A549 (cell line): Measurements from ENCODE around the gene OLR1. TPM values are rescaled to one million over a fixed set of nuclear protein-coding genes. Genes with fewer than 3 reads are reported as not detected.

Source experiments
- ATAC-seq, 2 experiments: fragments of 200-7000 bp in 1 of 2; fragments of >200 bp in 1 of 2; cut with Nextera tagmentation in 1 of 2; cut with Tn5 transposase in 1 of 2; 3 replicates each; pipeline versions ENCODE4 v1.8.0 to v1.9.1; 2018 to 2020; ENCODE audit warnings: mild to moderate bottlenecking in 1 of 2, moderate library complexity in 1 of 2
- CTCF ChIA-PET: fragments of 300-600 bp; sonication (Branson Sonifier 250); formaldehyde crosslinking; extraction: SDS; loops from one replicate; lab custom pipeline; 2021; ENCODE audit warnings: antibody characterized with exemption, inconsistent platforms; lab: Yijun Ruan, JAX
- POLR2A ChIA-PET: fragments of 350-600 bp; formaldehyde crosslinking; extraction: SDS; loops from one replicate; lab custom pipeline; 2021; ENCODE audit warnings: antibody characterized with exemption, inconsistent platforms; lab: Yijun Ruan, JAX
- DNase-seq, 2 experiments: peaks; one replicate each; pipeline versions ENCODE4 v3.0.0 to v3.0.0-alpha.2; 2011 to 2016; ENCODE audit warnings: low read depth in 1 of 2, low spot score in 1 of 2
- FAIRE-seq: peaks from 2 replicates; lab custom pipeline; 2011; peaks lifted over from hg19 to GRCh38; lab: Jason Lieb, UNC
- H3K27ac ChIP-seq, 2 experiments: fragments of >200 bp; sonication (Bioruptor Twin); formaldehyde crosslinking; 3 replicates each; pipeline ENCODE4 v1.5.1; 2016 to 2017
- H3K4me1 ChIP-seq: fragments of >200 bp; sonication (Bioruptor Twin); formaldehyde crosslinking; 3 replicates; pipeline ENCODE4 v1.6.1; 2016
- H3K4me2 ChIP-seq: fragments of >200 bp; sonication (Bioruptor Twin); formaldehyde crosslinking; 3 replicates; pipeline ENCODE4 v1.6.1; 2016
- H3K4me3 ChIP-seq: fragments of >200 bp; sonication (Bioruptor Twin); formaldehyde crosslinking; 3 replicates; pipeline ENCODE4 v1.5.1; 2016
- H3K9me3 ChIP-seq: fragments of >200 bp; sonication (Bioruptor Twin); formaldehyde crosslinking; 3 replicates; pipeline ENCODE4 v1.6.1; 2016
- ATOH8 ChIP-seq: fragments of 250-450 bp; sonication (Bioruptor Pico); IDR thresholded peaks from 2 replicates; pipeline ENCODE4 v1.5.0; 2020; ENCODE audit warnings: low read depth, mild to moderate bottlenecking, moderate library complexity
- CBX2 ChIP-seq: fragments of 200-600 bp; sonication (generic); IDR thresholded peaks from 2 replicates; pipeline ENCODE4 v1.6.1; 2016; ENCODE audit warnings: low read depth, mild to moderate bottlenecking, borderline replicate concordance
- EHF ChIP-seq: fragments of 250-450 bp; sonication (Bioruptor Pico); IDR thresholded peaks from 2 replicates; pipeline ENCODE4 v1.5.0; 2020; ENCODE audit warnings: mild to moderate bottlenecking
- EHMT2 ChIP-seq: fragments of 200-600 bp; sonication (generic); IDR thresholded peaks from 2 replicates; pipeline ENCODE4 v1.6.1; 2016; ENCODE audit warnings: antibody characterized with exemption, low read depth, mild to moderate bottlenecking, moderate library complexity
- ELK1 ChIP-seq: fragments of 150-350 bp; IDR thresholded peaks from 2 replicates; pipeline ENCODE4 v1.6.1; 2014; ENCODE audit warnings: low read depth, mild to moderate bottlenecking, low read length
- ESRRA ChIP-seq: fragments of 150-350 bp; IDR thresholded peaks from 2 replicates; pipeline ENCODE4 v1.6.1; 2014; ENCODE audit warnings: mild to moderate bottlenecking, low read length, borderline replicate concordance
- FOSB ChIP-seq: fragments of 250-450 bp; sonication (Bioruptor Pico); IDR thresholded peaks from 2 replicates; pipeline ENCODE4 v1.5.0; 2020; ENCODE audit warnings: mild to moderate bottlenecking, moderate library complexity
- FOSL2 ChIP-seq, 2 experiments: fragments of 450-650 bp in 1 of 2; fragments of >200 bp in 1 of 2; sonication (Bioruptor Twin) in 1 of 2; formaldehyde crosslinking; IDR thresholded peaks; 2 replicates each; pipeline versions ENCODE4 v1.5.0 to v1.6.1; 2016 to 2020; ENCODE audit warnings: mild to moderate bottlenecking in 1 of 2, moderate library complexity in 1 of 2
- GATA3 ChIP-seq: IDR thresholded peaks from 2 replicates; pipeline ENCODE4 v1.6.1; 2012; ENCODE audit warnings: borderline replicate concordance
- HDAC2 ChIP-seq: fragments of 200-600 bp; sonication (generic); IDR thresholded peaks from 2 replicates; pipeline ENCODE4 v1.6.1; 2016
- HMGXB4 ChIP-seq: fragments of 250-450 bp; sonication (Bioruptor Pico); IDR thresholded peaks from 2 replicates; pipeline ENCODE4 v1.5.0; 2021; ENCODE audit warnings: mild to moderate bottlenecking, moderate library complexity, borderline replicate concordance
- JUN ChIP-seq, 2 experiments: fragments of >200 bp; sonication (Bioruptor Twin); formaldehyde crosslinking; IDR thresholded peaks; 2 replicates in 1 of 2; 3 replicates in 1 of 2; pipeline ENCODE4 v1.6.1; 2016 to 2017
- MAX ChIP-seq: IDR thresholded peaks from 2 replicates; pipeline ENCODE4 v1.6.1; 2012
- MAZ ChIP-seq: fragments of 150-350 bp; IDR thresholded peaks from 2 replicates; pipeline ENCODE4 v1.6.1; 2014; ENCODE audit warnings: antibody characterized with exemption, low read depth, low read length, borderline replicate concordance
- NR3C1 ChIP-seq: fragments of >200 bp; sonication (Bioruptor Twin); formaldehyde crosslinking; IDR thresholded peaks from 3 replicates; pipeline ENCODE4 v1.6.1; 2017
- PBX3 ChIP-seq: IDR thresholded peaks from 2 replicates; pipeline ENCODE4 v1.6.1; 2012
- PHF8 ChIP-seq: fragments of 200-600 bp; sonication (generic); IDR thresholded peaks from 2 replicates; pipeline ENCODE4 v1.6.1; 2016; ENCODE audit warnings: low read depth, mild to moderate bottlenecking, antibody characterized with exemption, moderate library complexity, borderline replicate concordance
- POLR2A ChIP-seq: IDR thresholded peaks from 2 replicates; pipeline ENCODE4 v1.6.1; 2012; ENCODE audit warnings: mild to moderate bottlenecking, low read length
- RCOR1 ChIP-seq: fragments of 150-350 bp; IDR thresholded peaks from 2 replicates; pipeline ENCODE4 v1.6.1; 2014; ENCODE audit warnings: antibody characterized with exemption, low read length, low read depth
- SREBF2 ChIP-seq: fragments of 450-650 bp; IDR thresholded peaks from 2 replicates; pipeline ENCODE4 v1.6.1; 2014; ENCODE audit warnings: mild to moderate bottlenecking, moderate library complexity
- TP53 ChIP-seq: fragments of 250-450 bp; sonication (Bioruptor Pico); IDR thresholded peaks from 2 replicates; pipeline ENCODE4 v1.5.0; 2021; ENCODE audit warnings: mild to moderate bottlenecking, moderate library complexity
- USF2 ChIP-seq: fragments of 450-650 bp; IDR thresholded peaks from 2 replicates; pipeline ENCODE4 v1.6.1; 2014; ENCODE audit warnings: antibody characterized with exemption
- ZC3H11A ChIP-seq: fragments of 450-650 bp; IDR thresholded peaks from 2 replicates; pipeline ENCODE4 v1.6.1; 2014; ENCODE audit warnings: antibody characterized with exemption, mild to moderate bottlenecking
- ZFP36 ChIP-seq: fragments of 450-650 bp; IDR thresholded peaks from 2 replicates; pipeline ENCODE4 v1.6.1; 2014; ENCODE audit warnings: borderline replicate concordance; ENCODE audit not compliant: partially characterized antibody
- ZNF302 ChIP-seq: fragments of 250-450 bp; sonication (Bioruptor Pico); IDR thresholded peaks from 2 replicates; pipeline ENCODE4 v1.9.0; 2021; ENCODE audit warnings: inconsistent platforms, mild to moderate bottlenecking, moderate library complexity
- WGBS: methylation state at CpG from one replicate; pipeline ENCODE4 v1.1.6; 2017; ENCODE audit errors: missing lambda C conversion rate; 5-methylcytosine and 5-hydroxymethylcytosine counted together
- polyA plus RNA-seq, 4 experiments: library from polyadenylated mRNA; depleted of rRNA in 3 of 4; stranded (reverse); fragments of >200 nt; fragmentation: RNase III in 1 of 4; extraction: RNeasy Plus Mini Kit Qiagen cat#74134 plus additional on column Dnase treatment in 1 of 4; gene quantifications; 2 replicates in 3 of 4; 3 replicates in 1 of 4; pipeline ENCODE4 v1.2.3, GENCODE V29; 2011 to 2017

Gene OLR1
- polyA plus RNA-seq, 2 of the 4 experiments (the other 2 are of a cell fraction) = 0.59 to 0.92 TPM

GRCh38 chr12:10151621-10152020, 20.3 kb downstream of the OLR1 start:
- no peak overlapping the region for H3K4me2 ChIP-seq
- ATAC-seq (no peak), DNase-seq (no peak), FAIRE-seq (no peak)
- no peak overlapping the region for H3K4me3 ChIP-seq
- no peaks in the 10 kb centered on the region for H3K9me3 ChIP-seq
- WGBS = 11% methylated on average over 2 of the region's 2 CpGs
- TF ChIP-seq PBX3 = no peak
- no peak for TF ChIP-seq ESRRA
- TF ChIP-seq FOSB (CRISPR knock-in tag) = no peak
- TF ChIP-seq JUN (IDR thresholded peaks at IDR 0.05) = no peak
- TF ChIP-seq GATA3 = no peak
- TF ChIP-seq CBX2 = no peak
- no peak for TF ChIP-seq ATOH8 (CRISPR knock-in tag)
- TF ChIP-seq RCOR1 = no peak
- TF ChIP-seq HMGXB4 = no peak
- TF ChIP-seq USF2 = no peak
- TF ChIP-seq, all 56 proteins: peak for 0
- ChIA-PET POLR2A (interaction anchor here (0.7 kb wide), 1 partner anchor 1395 kb away, joined by 6 read pairs; no protein-coding TSS in a partner anchor), CTCF (interaction anchor here (0.8 to 3.5 kb wide), 7 partner anchors 8 to 402 kb away, joined by 3 to 89 read pairs (median 4); no protein-coding TSS in a partner anchor)
- 0 out of 3 replicates have a peak, but pooled peaks cover 4% of the 10 kb centered on the region for H3K4me1 ChIP-seq
- no peak overlapping the region for H3K27ac ChIP-seq

GRCh38 chr12:10147714-10148403, 24.1 kb downstream of the OLR1 start:
- H3K4me1 ChIP-seq = no peaks in the 10 kb centered on the region
- H3K4me3 ChIP-seq = no peak overlapping the region
- FAIRE-seq (no peak), DNase-seq (no peak), ATAC-seq (no peak)
- no peak for TF ChIP-seq FOSL2 (IDR thresholded peaks at IDR 0.05)
- no peak for TF ChIP-seq FOSL2 (CRISPR knock-in tag; IDR thresholded peaks at IDR 0.05)
- no peak for TF ChIP-seq TP53 (CRISPR knock-in tag)
- TF ChIP-seq ZNF302 (CRISPR knock-in tag) = no peak
- no peak for TF ChIP-seq POLR2A
- no peak for TF ChIP-seq ZFP36
- TF ChIP-seq RCOR1 = no peak
- TF ChIP-seq PHF8 = no peak
- no peak for TF ChIP-seq EHMT2
- TF ChIP-seq MAZ = no peak
- no peak for TF ChIP-seq FOSB (CRISPR knock-in tag)
- no peak for TF ChIP-seq ZC3H11A
- TF ChIP-seq MAX = no peak
- TF ChIP-seq ELK1 = no peak
- no peak for TF ChIP-seq EHF (CRISPR knock-in tag)
- no peak for TF ChIP-seq SREBF2
- TF ChIP-seq HDAC2 = no peak
- TF ChIP-seq PBX3 = no peak
- TF ChIP-seq NR3C1 = no peak
- H3K9me3 ChIP-seq = no peaks in the 10 kb centered on the region
- H3K4me2 ChIP-seq = no peak overlapping the region
- CTCF ChIA-PET = no interaction called here
- no peak overlapping the region for H3K27ac ChIP-seq
- 69% methylated on average over 5 of the region's 5 CpGs for WGBS
- POLR2A ChIA-PET = no interaction called here
